Trophoblast cell (in vitro differentiated cells and primary cell): ENCODE results near the gene PDK4.

Source experiments
- DNase-seq, 2 donors: peaks; one replicate each; pipeline ENCODE4 v3.0.0-alpha.2; 2016
- H2AFZ ChIP-seq: 2 replicates; pipeline ENCODE4 v1.6.1; 2013; ENCODE audit warnings: low read length, moderate library complexity, mild to moderate bottlenecking; ENCODE audit not compliant: insufficient read depth, poor library complexity
- H2AK5ac ChIP-seq: 2 replicates; pipeline ENCODE4 v1.6.1; 2013; ENCODE audit warnings: mild to moderate bottlenecking, low read length
- H2BK120ac ChIP-seq: 2 replicates; pipeline ENCODE4 v1.6.1; 2013; ENCODE audit warnings: low read length, mild to moderate bottlenecking, moderate library complexity; ENCODE audit not compliant: insufficient read depth, poor library complexity
- H2BK12ac ChIP-seq: 2 replicates; pipeline ENCODE4 v1.6.1; 2013; ENCODE audit warnings: mild to moderate bottlenecking, low read length, moderate library complexity
- H2BK5ac ChIP-seq: 2 replicates; pipeline ENCODE4 v1.6.1; 2013; ENCODE audit warnings: low read length, low read depth, moderate library complexity, mild to moderate bottlenecking; ENCODE audit not compliant: poor library complexity
- H3K14ac ChIP-seq: 2 replicates; pipeline ENCODE4 v1.6.1; 2013; ENCODE audit warnings: mild to moderate bottlenecking, low read length
- H3K18ac ChIP-seq: 2 replicates; pipeline ENCODE4 v1.6.1; 2013; ENCODE audit warnings: mild to moderate bottlenecking, low read length
- H3K23ac ChIP-seq: 2 replicates; pipeline ENCODE4 v1.6.1; 2013; ENCODE audit warnings: low read length
- H3K27ac ChIP-seq: 2 replicates; pipeline ENCODE4 v1.5.1; 2013; ENCODE audit warnings: low read depth, mild to moderate bottlenecking, inconsistent platforms, low read length, moderate library complexity
- H3K27me3 ChIP-seq: 2 replicates; pipeline ENCODE4 v1.6.1; 2013; ENCODE audit warnings: inconsistent platforms, mild to moderate bottlenecking, low read length, moderate library complexity; ENCODE audit not compliant: insufficient read depth
- H3K36me3 ChIP-seq, 2 experiments: 1 replicate in 1 of 2; 2 replicates in 1 of 2; pipeline ENCODE4 v1.6.1; 2013; ENCODE audit warnings: low read length in 2 of 2, mild to moderate bottlenecking in 2 of 2, moderate library complexity in 1 of 2; ENCODE audit not compliant: insufficient read depth in 2 of 2, control insufficient read depth in 1 of 2
- H3K4ac ChIP-seq: 2 replicates; pipeline ENCODE4 v1.6.1; 2013; ENCODE audit warnings: low read depth, mild to moderate bottlenecking, low read length, moderate library complexity
- H3K4me1 ChIP-seq, 2 experiments: 1 replicate in 1 of 2; 2 replicates in 1 of 2; pipeline ENCODE4 v1.6.1; 2013; ENCODE audit warnings: low read length in 2 of 2, mild to moderate bottlenecking in 2 of 2, moderate library complexity in 1 of 2; ENCODE audit not compliant: insufficient read depth in 2 of 2, control insufficient read depth in 1 of 2
- H3K4me2 ChIP-seq: 2 replicates; pipeline ENCODE4 v1.6.1; 2013; ENCODE audit warnings: inconsistent platforms, mild to moderate bottlenecking, low read length, moderate library complexity
- H3K4me3 ChIP-seq: 2 replicates; pipeline ENCODE4 v1.5.1; 2013; ENCODE audit warnings: mild to moderate bottlenecking, low read depth, low read length, inconsistent platforms
- H3K79me1 ChIP-seq: one replicate; pipeline ENCODE4 v1.6.1; 2013; ENCODE audit warnings: low read length
- H3K79me2 ChIP-seq: 2 replicates; pipeline ENCODE4 v1.6.1; 2013; ENCODE audit warnings: low read length, mild to moderate bottlenecking; ENCODE audit not compliant: control insufficient read depth, insufficient read depth, poor library complexity
- H3K9ac ChIP-seq: 2 replicates; pipeline ENCODE4 v1.6.1; 2013; ENCODE audit warnings: mild to moderate bottlenecking, low read length
- H3K9me3 ChIP-seq: 2 replicates; pipeline ENCODE4 v1.6.1; 2013; ENCODE audit warnings: low read depth, mild to moderate bottlenecking, control low read depth, inconsistent platforms, low read length; ENCODE audit not compliant: insufficient read depth
- H4K12ac ChIP-seq: 2 replicates; pipeline ENCODE4 v1.6.1; 2013; ENCODE audit warnings: low read depth, mild to moderate bottlenecking, low read length, moderate library complexity
- H4K8ac ChIP-seq: 2 replicates; pipeline ENCODE4 v1.6.1; 2013; ENCODE audit warnings: low read depth, mild to moderate bottlenecking, low read length, moderate library complexity
- H4K91ac ChIP-seq: one replicate; pipeline ENCODE4 v1.6.1; 2013; ENCODE audit warnings: low read depth, mild to moderate bottlenecking, low read length, moderate library complexity
- WGBS: extraction: QIAGEN DNeasy Blood & Tissue Kit; methylation state at CpG from one replicate; pipeline ENCODE4 v1.1.7; 2013; ENCODE audit warnings: missing lambda C conversion rate; ENCODE audit not compliant: insufficient read length, insufficient coverage; ENCODE audit errors: extremely low coverage; 5-methylcytosine and 5-hydroxymethylcytosine counted together

The PDK4 gene

GRCh38 chr7:95593343-95593742, 3.0 kb downstream of the PDK4 start:
- Histone ChIP-seq H4K12ac (no peak overlapping the region), H3K79me1 (no peaks in the 10 kb centered on the region), H3K14ac (no peak overlapping the region), H3K27ac (no peak overlapping the region), H3K79me2 (no peaks in the 10 kb centered on the region), H3K4me2 (no peak overlapping the region), H3K36me3 (no peaks in the 10 kb centered on the region), H2AFZ (no peak overlapping the region), H3K4ac (no peak overlapping the region), H3K18ac (no peak overlapping the region), H3K4me3 (no peak overlapping the region), H2AK5ac (no peak overlapping the region), H3K27me3 (peaks cover 12% of the 10 kb centered on the region), H4K91ac (no peak overlapping the region), H3K4me1 (peaks cover 5 to 11% of the 10 kb centered on the region in 2 experiments), H2BK12ac (no peak overlapping the region), H2BK120ac (no peak overlapping the region), H3K9me3 (peaks cover 4% of the 10 kb centered on the region), H4K8ac (no peak overlapping the region), H3K9ac (no peak overlapping the region), H3K23ac (no peak overlapping the region), H2BK5ac (no peak overlapping the region)
- DNase-seq = no peak
- no CpG with 5 or more reads among the region's 2 CpGs for WGBS

- H3K14ac ChIP-seq = no peak overlapping the region
- peaks cover 5 to 11% of the 10 kb centered on the region in 2 experiments for H3K4me1 ChIP-seq
- H3K79me2 ChIP-seq = no peaks in the 10 kb centered on the region
- peaks cover 4% of the 10 kb centered on the region for H3K9me3 ChIP-seq
- no peak overlapping the region for H3K9ac ChIP-seq
- H2BK120ac ChIP-seq = no peak overlapping the region
- no peak overlapping the region for H2AFZ ChIP-seq
- no peak overlapping the region for H3K4ac ChIP-seq
- DNase-seq = no peak
- no peak overlapping the region for H4K12ac ChIP-seq
- no peak overlapping the region for H2BK5ac ChIP-seq
- H3K4me3 ChIP-seq = no peak overlapping the region
- no peak overlapping the region for H3K27ac ChIP-seq
- WGBS = no CpG with 5 or more reads among the region's 5 CpGs
- no peak overlapping the region for H3K4me2 ChIP-seq
- H4K8ac ChIP-seq = no peak overlapping the region
- no peak overlapping the region for H2BK12ac ChIP-seq
- no peaks in the 10 kb centered on the region for H3K36me3 ChIP-seq
- no peak overlapping the region for H3K23ac ChIP-seq
- no peak overlapping the region for H4K91ac ChIP-seq
- no peak overlapping the region for H3K18ac ChIP-seq
- H2AK5ac ChIP-seq = no peak overlapping the region
- H3K79me1 ChIP-seq = no peaks in the 10 kb centered on the region
- peaks cover 12% of the 10 kb centered on the region for H3K27me3 ChIP-seq
Measured at GRCh38 chr7:95592570-95592969, 3.7 kb downstream of the PDK4 start.

- Histone ChIP-seq H3K79me1 (no peaks in the 10 kb centered on the region), H3K9me3 (no peaks in the 10 kb centered on the region), H2AK5ac (no peak overlapping the region), H3K4me1 (no peaks in the 10 kb centered on the region), H2BK5ac (no peak overlapping the region), H2BK120ac (no peak overlapping the region), H3K27ac (no peak overlapping the region), H4K91ac (no peak overlapping the region), H3K4me2 (no peak overlapping the region), H3K79me2 (no peaks in the 10 kb centered on the region), H3K4ac (no peak overlapping the region), H3K18ac (no peak overlapping the region), H3K36me3 (no peaks in the 10 kb centered on the region), H3K9ac (no peak overlapping the region), H3K14ac (no peak overlapping the region), H2BK12ac (no peak overlapping the region), H4K12ac (no peak overlapping the region), H3K4me3 (peak overlapping the region; percentile 48), H2AFZ (no peak overlapping the region), H4K8ac (no peak overlapping the region), H3K23ac (no peak overlapping the region), H3K27me3 (peaks cover 1% of the 10 kb centered on the region)
- WGBS = no CpG with 5 or more reads among the region's 5 CpGs
- no peak for DNase-seq
Measured at GRCh38 chr7:95590387-95591248, 5.7 kb downstream of the PDK4 start.

GRCh38 chr7:95589766-95590165, 6.5 kb downstream of the PDK4 start:
- H4K8ac ChIP-seq = no peak overlapping the region
- no peak for DNase-seq
- H2AK5ac ChIP-seq = no peak overlapping the region
- no peaks in the 10 kb centered on the region for H3K4me1 ChIP-seq
- H3K9ac ChIP-seq = no peak overlapping the region
- no peak overlapping the region for H2BK120ac ChIP-seq
- no peak overlapping the region for H3K27ac ChIP-seq
- H4K12ac ChIP-seq = no peak overlapping the region
- H3K23ac ChIP-seq = no peak overlapping the region
- no peaks in the 10 kb centered on the region for H3K36me3 ChIP-seq
- H3K9me3 ChIP-seq = no peaks in the 10 kb centered on the region
- H3K79me1 ChIP-seq = no peaks in the 10 kb centered on the region
- no peaks in the 10 kb centered on the region for H3K27me3 ChIP-seq
- H3K18ac ChIP-seq = no peak overlapping the region
- no peak overlapping the region for H3K4ac ChIP-seq
- no peak overlapping the region for H4K91ac ChIP-seq
- no peak overlapping the region for H2BK5ac ChIP-seq
- no peak overlapping the region for H2AFZ ChIP-seq
- no peak overlapping the region for H3K14ac ChIP-seq
- H3K4me2 ChIP-seq = no peak overlapping the region
- no peak overlapping the region for H3K4me3 ChIP-seq
- no peak overlapping the region for H2BK12ac ChIP-seq
- WGBS = no CpG with 5 or more reads among the region's 1 CpG
- no peaks in the 10 kb centered on the region for H3K79me2 ChIP-seq
